Skeletal muscle satellite cell (primary cell): Measurements from ENCODE around the gene NME1.
"Not testable (repeated sequence)": the region's sequence is repeated elsewhere in the genome, so short reads cannot be mapped to it uniquely, and the experiment has no call there.

Source experiments
- H3K27me3 ChIP-seq: 2 replicates; pipeline ENCODE4 v1.7.0; 2013; ENCODE audit warnings: low read length; ENCODE audit not compliant: control insufficient read depth, insufficient read depth
- H3K36me3 ChIP-seq: 2 replicates; pipeline ENCODE4 v1.7.0; 2013; ENCODE audit warnings: mild to moderate bottlenecking, control low read depth, low read length; ENCODE audit not compliant: insufficient read depth
- H3K4me1 ChIP-seq: 2 replicates; pipeline ENCODE4 v1.7.0; 2013; ENCODE audit warnings: low read length; ENCODE audit not compliant: control insufficient read depth, insufficient read depth
- H3K4me2 ChIP-seq: 2 replicates; pipeline ENCODE4 v1.7.0; 2013; ENCODE audit warnings: mild to moderate bottlenecking, low read length
- H3K4me3 ChIP-seq: 2 replicates; pipeline ENCODE4 v1.7.0; 2013; ENCODE audit warnings: low read length
- H3K9ac ChIP-seq: 2 replicates; pipeline ENCODE4 v1.7.0; 2013; ENCODE audit warnings: mild to moderate bottlenecking, low read depth, low read length, moderate library complexity
- H3K9me3 ChIP-seq: replicated peaks from 2 replicates; pipeline ENCODE4 v1.7.0; 2013; ENCODE audit warnings: mild to moderate bottlenecking, control low read depth, low read length

The NME1 gene

GRCh38 chr17:51122473-51123115 lies 30.8 kb upstream of the NME1 start:
- H3K4me3 ChIP-seq, H3K27me3 ChIP-seq, H3K36me3 ChIP-seq, H3K9me3 ChIP-seq: not testable (repeated sequence)
- peak overlapping the region; percentile 99 for H3K9ac ChIP-seq
- H3K4me1 ChIP-seq: peaks cover 26% of the 10 kb centered on the region
- H3K4me2 ChIP-seq: peak overlapping the region; percentile 96

DNA sequence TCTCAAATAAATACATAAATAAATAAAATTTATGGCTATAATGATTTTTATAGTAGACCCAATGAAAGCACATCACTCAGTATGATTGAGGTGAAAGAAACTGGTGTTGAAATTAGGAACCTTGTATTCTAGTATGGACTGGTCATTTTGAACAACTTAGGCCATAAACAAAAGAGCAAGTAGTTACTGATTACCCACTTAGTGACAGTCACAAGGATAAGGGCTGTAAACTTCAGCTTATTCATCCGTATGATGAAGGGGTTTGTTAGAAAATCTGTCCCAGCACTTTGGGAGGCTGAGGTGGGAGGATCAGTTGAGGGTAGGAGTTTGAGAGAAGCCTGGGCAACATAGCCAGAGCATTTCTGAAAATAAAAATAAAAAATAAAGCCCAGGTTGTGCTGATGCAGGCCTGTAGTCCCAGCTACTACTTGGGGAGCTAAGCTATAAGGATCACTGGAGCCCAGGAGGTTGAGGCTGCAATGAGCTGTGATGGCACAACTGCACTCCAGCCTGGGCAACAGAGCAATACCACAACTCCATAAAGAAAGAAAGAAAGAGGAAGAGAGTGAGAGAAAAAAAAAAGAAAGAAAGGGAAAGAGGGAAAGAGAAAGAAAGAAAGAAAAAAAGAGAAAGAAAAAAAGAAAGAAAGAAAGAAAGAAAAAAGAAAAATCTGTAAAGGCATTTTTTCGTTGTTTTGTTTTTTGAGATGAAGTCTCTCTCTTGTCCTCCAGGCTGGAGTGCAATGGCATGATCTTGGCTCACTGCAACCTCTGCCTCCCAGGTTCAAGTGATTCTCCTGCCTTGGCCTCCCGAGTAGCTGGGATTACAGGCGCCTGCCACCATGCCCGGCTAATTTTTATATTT lies 28.5 kb upstream of the NME1 start:
- Histone ChIP-seq H3K9ac (no peak overlapping the region), H3K4me1 (peaks cover 15% of the 10 kb centered on the region), H3K9me3 (no peaks in the 10 kb centered on the region), H3K27me3 (no peaks in the 10 kb centered on the region), H3K4me3 (no peak overlapping the region), H3K36me3 (no peaks in the 10 kb centered on the region), H3K4me2 (no peak overlapping the region)

GRCh38 chr17:51128076-51128475 lies 25.3 kb upstream of the NME1 start:
- Histone ChIP-seq H3K9me3 (no peaks in the 10 kb centered on the region), H3K36me3 (no peaks in the 10 kb centered on the region), H3K9ac (no peak overlapping the region), H3K27me3 (no peaks in the 10 kb centered on the region), H3K4me1 (no peaks in the 10 kb centered on the region), H3K4me3 (no peak overlapping the region), H3K4me2 (no peak overlapping the region)

DNA sequence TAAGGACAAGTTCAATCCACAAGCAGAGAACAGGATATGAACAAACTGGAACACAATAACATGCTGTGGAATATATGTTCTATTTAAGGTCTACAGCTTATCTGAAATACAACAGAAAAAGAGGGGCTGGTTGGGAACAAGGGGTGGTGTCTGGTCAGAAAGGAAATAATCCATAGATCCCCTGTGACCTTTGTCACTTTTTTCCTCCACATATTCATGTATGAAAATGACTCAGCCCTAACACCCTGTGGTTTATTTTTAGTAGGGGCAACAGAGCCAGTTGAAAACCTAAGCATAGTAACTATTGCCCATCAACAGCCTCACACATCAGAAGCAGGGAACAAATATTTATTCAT lies 20.4 kb upstream of the NME1 start:
- Histone ChIP-seq H3K27me3 (no peaks in the 10 kb centered on the region), H3K4me1 (no peaks in the 10 kb centered on the region), H3K36me3 (no peaks in the 10 kb centered on the region), H3K9me3 (no peaks in the 10 kb centered on the region), H3K4me2 (no peak overlapping the region), H3K4me3 (no peak overlapping the region), H3K9ac (no peak overlapping the region)

DNA sequence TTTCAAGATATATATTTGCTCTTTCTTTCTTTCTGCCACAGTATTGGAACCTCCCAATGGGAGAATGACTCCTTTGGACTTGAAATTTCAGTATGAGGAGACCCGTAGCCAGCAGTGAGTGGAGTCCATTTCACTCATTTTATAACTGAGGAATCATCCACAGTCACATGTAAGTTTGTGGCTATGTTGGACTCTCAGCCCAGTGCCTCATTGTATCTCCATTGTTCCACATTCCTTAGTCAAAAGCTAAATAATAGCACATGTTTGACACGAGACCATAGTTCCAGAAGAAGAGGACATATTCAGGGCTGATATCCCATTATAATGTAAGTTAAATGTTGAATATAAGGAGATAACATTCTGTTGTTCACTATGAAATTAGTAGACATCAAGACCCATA lies 20.0 kb upstream of the NME1 start:
- H3K9ac ChIP-seq: no peak overlapping the region
- no peaks in the 10 kb centered on the region for H3K9me3 ChIP-seq
- H3K4me1 ChIP-seq: no peaks in the 10 kb centered on the region
- H3K4me2 ChIP-seq: no peak overlapping the region
- no peaks in the 10 kb centered on the region for H3K36me3 ChIP-seq
- no peak overlapping the region for H3K4me3 ChIP-seq
- H3K27me3 ChIP-seq: no peaks in the 10 kb centered on the region

- Histone ChIP-seq H3K4me3 (no peak overlapping the region), H3K27me3 (no peaks in the 10 kb centered on the region), H3K4me1 (no peaks in the 10 kb centered on the region), H3K9me3 (no peaks in the 10 kb centered on the region), H3K4me2 (no peak overlapping the region), H3K36me3 (no peaks in the 10 kb centered on the region), H3K9ac (no peak overlapping the region)
Measured at GRCh38 chr17:51135956-51136355, 17.4 kb upstream of the NME1 start.

- peaks cover 8% of the 10 kb centered on the region for H3K4me1 ChIP-seq
- no peak overlapping the region for H3K9ac ChIP-seq
- no peaks in the 10 kb centered on the region for H3K27me3 ChIP-seq
- no peaks in the 10 kb centered on the region for H3K36me3 ChIP-seq
- no peak overlapping the region for H3K4me3 ChIP-seq
- H3K4me2 ChIP-seq: no peak overlapping the region
- H3K9me3 ChIP-seq: no peaks in the 10 kb centered on the region
Measured at GRCh38 chr17:51142597-51142996, 10.8 kb upstream of the NME1 start.

DNA sequence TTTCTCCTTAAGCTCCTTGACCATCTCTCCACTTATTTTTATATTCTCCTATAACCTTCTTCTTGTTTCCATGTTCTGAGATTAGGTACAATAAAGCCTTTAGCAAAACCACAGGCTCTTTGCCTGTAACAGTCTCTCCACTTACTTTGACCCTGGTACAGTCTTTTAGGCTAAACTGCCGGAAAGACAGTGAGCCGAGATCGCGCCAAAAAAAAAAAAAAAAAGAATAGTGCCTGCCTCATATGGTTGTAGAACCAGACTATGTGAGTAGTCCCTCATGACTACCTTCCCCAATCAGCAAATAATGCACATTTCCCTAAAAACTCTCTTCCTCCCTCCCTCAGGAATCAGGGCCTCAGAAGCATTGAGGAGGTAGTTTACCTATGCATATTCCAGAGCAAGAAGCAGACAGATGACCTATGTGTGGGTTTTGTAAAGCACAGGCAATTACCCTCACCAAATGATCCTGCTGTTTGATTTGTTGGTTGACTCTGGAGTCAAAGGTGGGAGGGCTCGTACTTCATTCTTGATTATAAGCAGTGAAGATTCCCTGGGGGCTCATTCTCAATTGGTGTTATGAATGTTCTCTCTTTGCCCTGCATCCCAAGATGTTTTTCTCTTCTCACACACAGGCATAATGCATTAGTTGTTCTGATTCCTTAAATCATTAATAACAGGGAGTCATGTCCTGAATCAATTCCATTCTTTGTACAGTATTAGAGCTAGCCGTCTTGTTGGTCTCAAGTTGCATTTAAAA lies 8.9 kb upstream of the NME1 start:
- peaks cover 8% of the 10 kb centered on the region for H3K4me1 ChIP-seq

DNA sequence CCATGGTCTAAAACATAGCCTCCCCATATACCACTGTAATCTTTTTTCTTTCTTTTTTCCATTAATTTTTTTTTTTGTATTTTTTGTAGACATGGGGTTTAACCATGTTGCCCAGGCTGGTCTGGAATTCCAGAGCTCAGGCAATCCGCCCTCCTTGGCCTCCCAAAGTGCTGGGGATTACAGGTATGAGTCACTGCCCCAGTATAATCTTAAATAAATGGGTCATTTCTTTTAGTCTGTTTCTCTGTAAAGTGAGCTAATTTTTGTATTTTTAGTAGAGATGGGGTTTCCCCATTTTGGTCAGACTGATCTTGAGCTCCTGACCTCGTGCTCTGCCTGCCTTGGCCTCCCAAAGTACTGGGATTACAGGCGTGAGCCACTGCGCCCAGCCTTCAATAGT lies 5.7 kb upstream of the NME1 start:
- Histone ChIP-seq H3K9me3 (no peaks in the 10 kb centered on the region), H3K4me3 (no peak overlapping the region), H3K4me2 (no peak overlapping the region), H3K4me1 (peaks cover 12% of the 10 kb centered on the region), H3K36me3 (no peaks in the 10 kb centered on the region), H3K9ac (no peak overlapping the region), H3K27me3 (no peaks in the 10 kb centered on the region)

More for the DNA sequence above, 8.9 kb upstream of the NME1 start:
- no peak overlapping the region for H3K9ac ChIP-seq
- H3K4me3 ChIP-seq: no peak overlapping the region
- H3K4me2 ChIP-seq: no peak overlapping the region
- no peaks in the 10 kb centered on the region for H3K27me3 ChIP-seq
- H3K36me3 ChIP-seq: no peaks in the 10 kb centered on the region
- H3K9me3 ChIP-seq: no peaks in the 10 kb centered on the region

DNA sequence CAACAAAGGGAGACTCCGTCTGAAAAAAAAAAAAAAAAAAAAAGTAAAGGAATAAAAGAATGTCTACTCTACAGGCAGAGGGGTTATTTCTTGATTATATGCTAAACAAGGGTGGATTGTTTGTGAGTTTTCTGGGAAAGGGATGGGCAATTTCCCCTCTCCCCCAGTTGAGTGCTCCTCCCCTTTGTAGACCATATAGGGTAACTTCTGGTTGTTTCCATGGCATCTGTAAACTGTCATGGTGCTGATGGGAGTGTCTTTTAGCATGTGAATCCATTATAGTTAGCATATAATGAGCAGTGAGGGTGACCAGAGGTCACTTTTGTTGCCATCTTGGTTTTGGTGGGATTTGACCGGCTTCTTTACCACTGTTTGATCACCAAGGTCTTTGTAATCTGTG lies 4.2 kb upstream of the NME1 start:
- no peak overlapping the region for H3K9ac ChIP-seq
- no peaks in the 10 kb centered on the region for H3K27me3 ChIP-seq
- H3K36me3 ChIP-seq: no peaks in the 10 kb centered on the region
- no peaks in the 10 kb centered on the region for H3K9me3 ChIP-seq
- H3K4me3 ChIP-seq: no peak overlapping the region
- H3K4me1 ChIP-seq: peaks cover 16% of the 10 kb centered on the region
- no peak overlapping the region for H3K4me2 ChIP-seq

- Histone ChIP-seq H3K4me1 (peaks cover 25% of the 10 kb centered on the region), H3K4me3 (no peak overlapping the region), H3K27me3 (no peaks in the 10 kb centered on the region), H3K9ac (no peak overlapping the region), H3K9me3 (no peaks in the 10 kb centered on the region), H3K4me2 (no peak overlapping the region), H3K36me3 (peaks cover 6% of the 10 kb centered on the region)
Measured at GRCh38 chr17:51150932-51151331, 2.4 kb upstream of the NME1 start.
